Measurements from ENCODE around the gene DNAH11.

DNAH11 gene

DNA sequence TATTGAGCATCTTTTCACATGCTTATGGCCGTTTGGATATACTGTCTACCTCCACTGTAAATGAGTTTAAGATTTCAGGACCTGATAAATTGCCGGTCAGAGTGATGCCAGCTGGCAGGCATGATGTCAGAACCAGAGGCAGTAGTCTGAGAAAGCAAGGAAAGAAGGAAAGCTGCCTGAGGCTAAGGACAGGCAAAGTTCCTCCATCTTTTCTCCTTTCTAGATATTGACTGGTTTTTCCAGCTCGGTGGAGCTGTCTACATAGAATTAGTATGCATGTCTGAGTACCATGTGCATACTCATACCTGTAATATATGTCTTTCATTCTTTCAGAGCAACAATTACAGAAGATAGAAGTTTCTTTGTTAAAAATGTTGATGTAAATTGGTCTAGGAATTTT lies 350.6 kb downstream of the DNAH11 start:
- no peak overlapping the region for H3K9ac ChIP-seq (ENCODE audit: low read depth, low read length)
- H3K27me3 ChIP-seq (ENCODE audit: control insufficient read depth, insufficient read depth, low read length) = no peaks in the 10 kb centered on the region
- peaks cover 6% of the 10 kb centered on the region for H3K36me3 ChIP-seq (ENCODE audit: insufficient read depth, low read length)
- no peak overlapping the region for H3K4me3 ChIP-seq (ENCODE audit: low read length)
- H3K9me3 ChIP-seq (replicated peaks; ENCODE audit: low read length) = no peaks in the 10 kb centered on the region
- no peaks in the 10 kb centered on the region for H3K4me1 ChIP-seq (ENCODE audit: control insufficient read depth, insufficient read depth, low read length)
- no peak overlapping the region for H3K4me2 ChIP-seq (ENCODE audit: low read length)

DNA sequence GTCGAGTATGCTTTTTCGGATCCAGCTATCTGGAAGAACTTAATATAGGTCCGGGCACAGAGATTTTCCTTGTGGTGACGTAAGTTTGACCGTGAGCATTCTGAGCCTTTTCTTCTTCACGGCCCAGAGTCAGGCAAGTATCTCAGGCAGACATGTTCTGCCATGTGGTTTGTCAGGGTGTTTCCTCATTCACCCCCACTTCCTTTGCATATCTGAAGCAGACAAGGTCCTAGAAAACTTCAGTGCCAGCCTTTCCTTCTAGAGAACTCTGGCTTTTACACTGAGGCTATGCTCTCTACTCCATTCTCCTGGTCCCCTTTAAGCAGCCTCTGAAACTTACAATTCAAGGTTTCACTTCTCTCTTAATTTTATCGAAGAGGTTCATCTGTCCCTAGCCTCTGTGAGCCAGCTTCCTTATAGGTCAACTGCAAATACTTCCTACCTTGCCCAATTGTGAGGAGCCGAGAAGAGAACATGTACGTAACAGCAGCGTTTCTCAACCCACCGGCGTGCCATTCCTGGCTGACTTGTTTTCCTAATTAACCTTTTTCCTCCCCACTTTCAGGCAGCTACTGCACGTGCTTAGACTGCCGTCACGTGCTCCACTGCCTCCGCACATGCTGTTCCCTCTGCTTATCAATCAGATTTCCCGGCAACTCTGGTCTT lies 355.6 kb downstream of the DNAH11 start:
- H3K4me3 ChIP-seq (ENCODE audit: low read length) = no peak overlapping the region
- H3K9ac ChIP-seq (ENCODE audit: low read depth, low read length) = no peak overlapping the region
- no peaks in the 10 kb centered on the region for H3K9me3 ChIP-seq (replicated peaks; ENCODE audit: low read length)
- H3K36me3 ChIP-seq (ENCODE audit: insufficient read depth, low read length) = peaks cover 27% of the 10 kb centered on the region
- H3K4me1 ChIP-seq (ENCODE audit: control insufficient read depth, insufficient read depth, low read length) = peaks cover 17% of the 10 kb centered on the region
- no peaks in the 10 kb centered on the region for H3K27me3 ChIP-seq (ENCODE audit: control insufficient read depth, insufficient read depth, low read length)
- H3K4me2 ChIP-seq (ENCODE audit: low read length) = no peak overlapping the region

DNA sequence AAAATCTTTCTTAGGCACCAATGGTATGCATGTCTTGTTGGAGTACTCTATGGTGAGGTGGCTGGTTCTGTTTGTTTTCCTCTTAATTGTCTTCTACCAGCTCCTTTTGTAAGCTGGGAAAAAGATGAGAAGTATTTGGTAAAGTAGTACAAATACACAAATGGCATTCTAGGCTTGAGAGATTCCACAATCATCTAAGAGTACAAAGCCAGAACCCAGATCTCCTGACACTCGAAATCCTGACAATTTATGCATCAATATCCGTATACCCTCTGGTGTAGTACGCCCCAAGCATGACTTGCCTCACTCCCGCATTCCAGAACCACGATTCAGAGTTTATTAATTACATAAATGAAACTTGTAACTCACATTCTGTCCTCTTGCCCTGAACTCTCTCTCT lies 359.4 kb downstream of the DNAH11 start:
- Histone ChIP-seq H3K9ac (ENCODE audit: low read depth, low read length) (no peak overlapping the region), H3K36me3 (ENCODE audit: insufficient read depth, low read length) (peaks cover 48% of the 10 kb centered on the region), H3K4me3 (ENCODE audit: low read length) (no peak overlapping the region), H3K9me3 (replicated peaks; ENCODE audit: low read length) (no peaks in the 10 kb centered on the region), H3K27me3 (ENCODE audit: control insufficient read depth, insufficient read depth, low read length) (no peaks in the 10 kb centered on the region), H3K4me2 (ENCODE audit: low read length) (no peak overlapping the region), H3K4me1 (ENCODE audit: control insufficient read depth, insufficient read depth, low read length) (peaks cover 17% of the 10 kb centered on the region)

DNA sequence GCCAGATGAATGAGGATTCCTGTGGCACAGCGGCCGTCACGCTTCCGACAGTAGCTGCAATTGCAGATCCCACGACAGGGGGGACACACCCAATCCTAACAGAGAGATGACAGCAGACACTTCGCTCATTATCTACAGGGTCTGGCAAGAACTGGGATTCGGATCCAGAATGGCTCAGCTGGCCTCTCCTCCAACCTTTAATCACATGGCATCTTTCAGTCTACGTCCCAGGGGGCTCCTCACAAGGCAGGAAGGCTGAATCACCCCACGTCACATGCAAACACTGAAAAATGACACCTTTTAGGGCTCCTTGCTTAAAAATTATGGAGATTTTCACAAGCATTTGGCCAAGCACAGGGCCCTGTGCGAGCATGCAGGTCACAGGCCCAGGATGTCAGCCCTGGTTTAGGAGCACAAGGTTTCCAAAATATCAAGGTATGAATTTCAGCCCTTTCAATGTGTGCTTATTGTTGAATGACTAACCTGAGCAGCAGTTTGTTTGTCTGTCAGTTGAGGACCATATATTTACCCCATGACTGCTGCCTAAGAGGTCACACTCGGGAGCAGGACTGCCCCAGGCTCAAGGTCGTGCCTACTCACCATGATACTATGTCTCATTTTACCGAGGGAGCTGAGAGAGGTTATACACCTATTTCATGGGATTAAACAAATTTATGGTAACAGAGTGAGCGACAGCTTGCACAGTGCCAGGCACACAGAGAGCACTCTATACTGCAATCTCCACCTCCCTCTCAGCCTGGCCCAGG lies 360.4 kb downstream of the DNAH11 start:
- Histone ChIP-seq H3K9me3 (replicated peaks; ENCODE audit: low read length) (no peaks in the 10 kb centered on the region), H3K36me3 (ENCODE audit: insufficient read depth, low read length) (peaks cover 53% of the 10 kb centered on the region), H3K9ac (ENCODE audit: low read depth, low read length) (no peak overlapping the region), H3K27me3 (ENCODE audit: control insufficient read depth, insufficient read depth, low read length) (no peaks in the 10 kb centered on the region), H3K4me1 (ENCODE audit: control insufficient read depth, insufficient read depth, low read length) (peaks cover 17% of the 10 kb centered on the region), H3K4me3 (ENCODE audit: low read length) (no peak overlapping the region), H3K4me2 (ENCODE audit: low read length) (no peak overlapping the region)

DNA sequence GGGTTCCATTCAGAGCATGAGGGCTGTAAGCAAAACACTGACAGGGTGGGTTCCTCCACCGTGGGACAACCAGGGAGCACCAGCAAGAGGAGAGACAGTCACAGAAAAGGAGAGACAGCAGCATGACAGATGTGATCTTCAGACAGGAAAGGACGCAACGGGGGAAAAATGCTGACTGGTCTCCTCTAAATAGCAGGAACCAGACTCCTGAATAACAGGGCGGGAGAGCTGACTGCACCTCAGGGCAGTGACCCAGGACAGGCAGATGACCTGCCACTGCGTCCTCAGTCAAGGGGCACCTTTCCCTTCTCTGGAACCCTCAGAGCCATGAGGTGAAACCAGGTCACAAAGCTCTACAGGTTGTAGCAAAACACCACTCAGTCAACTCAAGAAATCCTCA lies 365.9 kb downstream of the DNAH11 start:
- H3K4me3 ChIP-seq (ENCODE audit: low read length) = no peak overlapping the region
- H3K36me3 ChIP-seq (ENCODE audit: insufficient read depth, low read length) = peaks cover 45% of the 10 kb centered on the region
- H3K9ac ChIP-seq (ENCODE audit: low read depth, low read length) = no peak overlapping the region
- peaks cover 27% of the 10 kb centered on the region for H3K4me1 ChIP-seq (ENCODE audit: control insufficient read depth, insufficient read depth, low read length)
- H3K27me3 ChIP-seq (ENCODE audit: control insufficient read depth, insufficient read depth, low read length) = no peaks in the 10 kb centered on the region
- H3K9me3 ChIP-seq (replicated peaks; ENCODE audit: low read length) = no peaks in the 10 kb centered on the region
- no peak overlapping the region for H3K4me2 ChIP-seq (ENCODE audit: low read length)

DNA sequence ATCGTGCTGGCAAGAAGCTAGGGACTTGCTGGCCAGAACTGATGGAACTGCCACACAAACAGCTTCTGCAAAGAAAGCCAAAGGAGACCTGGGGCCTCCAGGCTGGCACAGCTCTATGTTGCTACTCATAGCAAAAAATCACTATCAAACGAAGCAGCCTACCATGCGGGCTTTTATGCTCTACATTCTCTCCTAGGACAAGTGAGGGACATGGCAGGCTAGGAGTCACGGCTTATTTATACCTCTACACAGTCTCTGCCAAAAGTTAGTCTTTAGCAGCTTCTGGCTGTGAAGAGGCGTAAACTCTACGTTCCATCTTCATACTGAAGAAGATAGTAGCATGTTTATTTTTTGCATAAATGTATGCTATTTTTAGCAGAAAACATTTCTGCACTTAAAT lies 367.4 kb downstream of the DNAH11 start:
- H3K4me1 ChIP-seq (ENCODE audit: control insufficient read depth, insufficient read depth, low read length) = peaks cover 27% of the 10 kb centered on the region
- no peaks in the 10 kb centered on the region for H3K9me3 ChIP-seq (replicated peaks; ENCODE audit: low read length)
- no peak overlapping the region for H3K4me3 ChIP-seq (ENCODE audit: low read length)
- H3K27me3 ChIP-seq (ENCODE audit: control insufficient read depth, insufficient read depth, low read length) = no peaks in the 10 kb centered on the region
- H3K9ac ChIP-seq (ENCODE audit: low read depth, low read length) = peak overlapping the region; percentile 46
- H3K4me2 ChIP-seq (ENCODE audit: low read length) = no peak overlapping the region
- peaks cover 55% of the 10 kb centered on the region for H3K36me3 ChIP-seq (ENCODE audit: insufficient read depth, low read length)

DNA sequence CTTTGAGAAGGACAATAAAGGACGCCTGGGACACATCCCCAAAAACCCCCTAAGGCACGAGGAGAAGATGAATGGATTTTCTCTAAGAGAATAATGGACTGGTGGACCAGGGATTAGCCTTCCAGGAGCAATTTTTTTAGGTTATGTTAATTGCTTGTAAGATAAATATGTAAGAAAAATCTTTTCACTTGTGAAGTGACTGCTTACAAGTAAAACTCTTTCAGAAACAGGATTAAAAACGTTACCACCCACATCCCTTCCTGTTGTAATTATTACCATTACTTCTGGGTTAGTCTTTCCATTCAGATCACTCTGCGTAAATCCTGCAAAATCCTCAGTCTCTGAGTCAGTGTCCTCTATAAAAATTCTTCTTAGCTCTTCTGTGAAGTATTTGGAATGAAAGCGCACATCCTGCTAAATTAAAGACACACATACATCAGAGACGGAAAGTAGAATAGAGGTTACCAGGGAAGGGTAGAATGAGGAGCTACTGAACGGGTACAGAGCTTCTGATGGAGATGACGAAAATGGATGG lies 368.6 kb downstream of the DNAH11 start:
- Histone ChIP-seq H3K36me3 (ENCODE audit: insufficient read depth, low read length) (peaks cover 46% of the 10 kb centered on the region), H3K27me3 (ENCODE audit: control insufficient read depth, insufficient read depth, low read length) (no peaks in the 10 kb centered on the region), H3K9me3 (replicated peaks; ENCODE audit: low read length) (no peaks in the 10 kb centered on the region), H3K4me2 (ENCODE audit: low read length) (peak overlapping the region; percentile 55), H3K4me1 (ENCODE audit: control insufficient read depth, insufficient read depth, low read length) (peaks cover 27% of the 10 kb centered on the region), H3K4me3 (ENCODE audit: low read length) (no peak overlapping the region), H3K9ac (ENCODE audit: low read depth, low read length) (peak overlapping the region; percentile 74)

DNA sequence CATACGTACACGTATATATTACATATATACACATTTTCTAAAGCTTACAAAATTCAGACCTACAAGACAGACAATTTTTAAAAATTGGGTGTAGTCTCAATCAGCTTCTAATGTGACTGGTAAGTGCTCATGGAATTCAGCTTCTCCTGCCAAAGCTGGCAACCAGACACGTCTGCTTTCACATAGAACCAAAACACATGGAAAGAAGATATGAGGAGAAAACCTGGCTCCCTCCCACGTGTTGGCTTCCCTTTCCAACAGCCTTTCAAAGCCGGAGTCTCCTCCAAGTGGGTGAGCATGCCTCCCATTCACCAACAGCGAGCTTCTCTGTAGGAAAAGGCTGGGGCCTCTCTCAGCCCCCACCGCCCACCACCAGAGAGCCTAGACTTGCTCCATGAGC lies 369.5 kb downstream of the DNAH11 start:
- H3K27me3 ChIP-seq (ENCODE audit: control insufficient read depth, insufficient read depth, low read length) = no peaks in the 10 kb centered on the region
- no peak overlapping the region for H3K4me3 ChIP-seq (ENCODE audit: low read length)
- peaks cover 27% of the 10 kb centered on the region for H3K4me1 ChIP-seq (ENCODE audit: control insufficient read depth, insufficient read depth, low read length)
- peaks cover 44% of the 10 kb centered on the region for H3K36me3 ChIP-seq (ENCODE audit: insufficient read depth, low read length)
- H3K9me3 ChIP-seq (replicated peaks; ENCODE audit: low read length) = no peaks in the 10 kb centered on the region
- peak overlapping the region; percentile 55 for H3K4me2 ChIP-seq (ENCODE audit: low read length)
- H3K9ac ChIP-seq (ENCODE audit: low read depth, low read length) = peak overlapping the region; percentile 60

DNA sequence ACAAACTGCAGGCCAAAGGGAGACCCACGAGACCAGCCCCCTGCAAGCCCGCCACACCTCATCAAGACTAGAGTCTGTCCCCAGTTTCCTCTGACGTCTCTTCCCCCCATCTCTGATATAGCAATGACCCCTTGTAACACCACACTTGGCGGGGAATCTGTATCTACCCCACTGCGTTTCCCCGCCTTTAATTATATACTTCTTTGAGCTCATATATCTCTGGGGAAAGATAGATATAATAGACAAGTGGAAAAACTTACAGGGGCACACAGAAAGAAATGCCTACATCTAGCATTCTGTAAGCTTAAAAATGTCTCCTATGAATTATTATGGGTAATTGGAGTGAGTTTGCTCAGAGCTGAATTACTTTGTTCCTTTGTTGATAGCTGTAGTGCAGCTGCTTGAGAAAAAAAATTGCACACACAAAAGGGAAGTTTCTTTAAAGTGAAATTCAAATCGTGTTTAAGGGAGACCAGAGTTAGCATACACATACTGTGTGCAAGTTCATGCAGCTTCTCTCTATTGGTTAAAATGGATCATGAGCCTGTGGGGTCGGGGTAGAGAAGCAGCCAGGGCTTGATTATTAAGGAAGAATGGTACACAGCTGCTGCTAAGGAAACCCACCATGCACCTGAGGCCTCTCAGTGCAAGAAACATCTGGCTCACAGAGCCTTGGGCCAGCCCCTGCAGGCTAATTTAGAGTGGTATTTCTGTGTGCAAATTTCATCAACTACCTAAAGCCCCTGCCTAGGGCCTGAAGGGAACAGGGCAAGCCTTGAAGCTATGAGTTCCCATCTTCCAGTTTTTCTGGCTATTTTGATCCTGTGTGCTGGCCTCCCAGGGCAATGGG lies 370.3 kb downstream of the DNAH11 start:
- Histone ChIP-seq H3K4me1 (ENCODE audit: control insufficient read depth, insufficient read depth, low read length) (peaks cover 27% of the 10 kb centered on the region), H3K4me3 (ENCODE audit: low read length) (no peak overlapping the region), H3K36me3 (ENCODE audit: insufficient read depth, low read length) (peaks cover 36% of the 10 kb centered on the region), H3K9ac (ENCODE audit: low read depth, low read length) (no peak overlapping the region), H3K4me2 (ENCODE audit: low read length) (no peak overlapping the region), H3K27me3 (ENCODE audit: control insufficient read depth, insufficient read depth, low read length) (no peaks in the 10 kb centered on the region), H3K9me3 (replicated peaks; ENCODE audit: low read length) (no peaks in the 10 kb centered on the region)

DNA sequence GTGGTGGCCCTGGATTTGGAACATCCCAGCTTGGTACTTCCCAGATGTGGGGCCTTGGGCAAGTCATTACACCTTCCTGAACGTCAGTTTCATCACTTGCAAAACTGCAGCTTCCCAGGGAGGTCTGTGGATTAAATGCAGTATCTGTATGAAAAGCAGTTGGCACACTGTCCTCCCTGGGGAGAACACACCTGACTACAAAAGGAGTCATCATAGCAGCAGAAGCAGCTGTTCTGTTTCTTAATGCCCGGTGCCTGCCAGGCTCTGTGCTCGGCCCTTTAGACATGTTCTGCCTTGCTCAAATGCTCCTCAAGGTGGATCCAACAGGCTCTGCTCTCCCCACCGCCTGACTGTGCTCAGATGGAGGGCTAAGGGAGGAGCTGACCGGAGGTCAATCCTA lies 371.8 kb downstream of the DNAH11 start:
- Histone ChIP-seq H3K36me3 (ENCODE audit: insufficient read depth, low read length) (peaks cover 29% of the 10 kb centered on the region), H3K4me2 (ENCODE audit: low read length) (no peak overlapping the region), H3K4me1 (ENCODE audit: control insufficient read depth, insufficient read depth, low read length) (peaks cover 27% of the 10 kb centered on the region), H3K9me3 (replicated peaks; ENCODE audit: low read length) (no peaks in the 10 kb centered on the region), H3K9ac (ENCODE audit: low read depth, low read length) (no peak overlapping the region), H3K27me3 (ENCODE audit: control insufficient read depth, insufficient read depth, low read length) (no peaks in the 10 kb centered on the region), H3K4me3 (ENCODE audit: low read length) (no peak overlapping the region)

DNA sequence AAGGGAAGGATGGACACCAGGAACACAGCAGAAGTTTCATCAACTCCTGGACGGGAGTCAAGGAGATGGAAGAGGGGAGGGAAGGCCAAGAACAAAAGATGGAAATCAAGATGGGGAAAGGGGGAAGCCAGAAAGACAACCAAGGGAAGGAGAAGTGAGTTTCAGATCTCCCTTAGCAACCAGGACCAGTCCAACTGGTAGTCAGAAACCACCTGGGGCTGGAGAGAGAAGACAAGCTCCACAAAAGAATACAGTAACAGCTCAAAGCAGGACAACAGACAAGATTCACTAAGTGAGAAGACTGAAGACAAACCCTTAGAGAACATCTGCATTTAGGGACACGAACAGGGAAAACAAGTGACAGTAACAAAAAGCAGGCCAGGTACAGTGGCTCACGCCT lies 372.3 kb downstream of the DNAH11 start:
- H3K4me2 ChIP-seq (ENCODE audit: low read length) = no peak overlapping the region
- no peak overlapping the region for H3K9ac ChIP-seq (ENCODE audit: low read depth, low read length)
- H3K27me3 ChIP-seq (ENCODE audit: control insufficient read depth, insufficient read depth, low read length) = no peaks in the 10 kb centered on the region
- peaks cover 26% of the 10 kb centered on the region for H3K4me1 ChIP-seq (ENCODE audit: control insufficient read depth, insufficient read depth, low read length)
- no peak overlapping the region for H3K4me3 ChIP-seq (ENCODE audit: low read length)
- no peaks in the 10 kb centered on the region for H3K9me3 ChIP-seq (replicated peaks; ENCODE audit: low read length)
- peaks cover 27% of the 10 kb centered on the region for H3K36me3 ChIP-seq (ENCODE audit: insufficient read depth, low read length)
